H1 (cell line): Measurements from ENCODE around the gene FGR. TPM values are rescaled to one million over a fixed set of nuclear protein-coding genes. Genes with fewer than 3 reads are reported as not detected.

Experiments used
- CBX8 ChIP-seq: fragments of 300-800, 300-1000 bp; sonication (generic); IDR thresholded peaks from 2 replicates; pipeline ENCODE4 v1.7.1; 2016; ENCODE audit warnings: low read depth, low read length, borderline replicate concordance
- E2F6 ChIP-seq: IDR thresholded peaks from 2 replicates; pipeline ENCODE4 v1.6.1; 2012; ENCODE audit warnings: inconsistent platforms
- EP300 ChIP-seq, 2 experiments: IDR thresholded peaks; 1 replicate in 1 of 2; 2 replicates in 1 of 2; pipeline ENCODE4 v1.6.1; 2011 to 2012; ENCODE audit warnings: low read depth in 2 of 2, low read length in 2 of 2, mild to moderate bottlenecking in 2 of 2, borderline replicate concordance in 1 of 2, inconsistent platforms in 1 of 2, moderate library complexity in 1 of 2
- KDM4A ChIP-seq: IDR thresholded peaks from one replicate; pipeline ENCODE4 v1.7.1; 2012; ENCODE audit warnings: low read depth, mild to moderate bottlenecking, moderate library complexity, low read length, inconsistent platforms; ENCODE audit not compliant: severe bottlenecking
- MAX ChIP-seq: IDR thresholded peaks from 2 replicates; pipeline ENCODE4 v1.6.1; 2012; ENCODE audit warnings: inconsistent platforms
- NRF1 ChIP-seq: IDR thresholded peaks from 2 replicates; pipeline ENCODE4 v1.6.1; 2011; ENCODE audit warnings: mild to moderate bottlenecking, low read depth, low read length, improper control_type of control experiment
- PHF8 ChIP-seq: fragments of 200-600 bp; sonication (generic); conservative IDR thresholded peaks from 2 replicates; pipeline ENCODE4 v1.7.1; 2012; ENCODE audit warnings: low read depth, mild to moderate bottlenecking, inconsistent platforms, low read length, moderate library complexity
- RAD21 ChIP-seq, 2 experiments: IDR thresholded peaks in 1 of 2; conservative IDR thresholded peaks in 1 of 2; 2 replicates each; pipeline ENCODE4 v1.6.1; 2011; ENCODE audit warnings: low read depth in 2 of 2, low read length in 2 of 2, improper control_type of control experiment in 1 of 2, inconsistent platforms in 1 of 2, mild to moderate bottlenecking in 1 of 2, moderate library complexity in 1 of 2
- RXRA ChIP-seq: IDR thresholded peaks from 2 replicates; pipeline ENCODE4 v1.6.1; 2011; ENCODE audit warnings: low read depth, mild to moderate bottlenecking, low read length, moderate library complexity; ENCODE audit not compliant: insufficient read depth
- SIN3A ChIP-seq, 2 experiments: IDR thresholded peaks in 1 of 2; conservative IDR thresholded peaks in 1 of 2; 2 replicates each; pipeline ENCODE4 v1.6.1; 2011 to 2012; ENCODE audit warnings: low read length in 2 of 2, improper control_type of control experiment in 1 of 2, low read depth in 1 of 2, mild to moderate bottlenecking in 1 of 2
- SP2 ChIP-seq: IDR thresholded peaks from 2 replicates; pipeline ENCODE4 v1.6.1; 2012; ENCODE audit warnings: mild to moderate bottlenecking, low read length, inconsistent platforms
- SUZ12 ChIP-seq: fragments of 200-600 bp; sonication (generic); IDR thresholded peaks from 2 replicates; pipeline ENCODE4 v1.6.1; 2012; ENCODE audit warnings: mild to moderate bottlenecking, inconsistent platforms, low read length, moderate library complexity, mixed read lengths
- TBP ChIP-seq: IDR thresholded peaks from 2 replicates; pipeline ENCODE4 v1.6.1; 2011; ENCODE audit warnings: low read depth, low read length, improper control_type of control experiment
- polyA plus RNA-seq, 7 experiments: library from polyadenylated mRNA; depleted of rRNA in 3 of 7; stranded (reverse) in 5 of 7; unstranded in 2 of 7; fragments of >200 nt in 5 of 7; fragments of 200-250 nt in 2 of 7; gene quantifications; 1 replicate in 5 of 7; 2 replicates in 1 of 7; 4 replicates in 1 of 7; pipeline versions ENCODE4 v1.2.1 to v1.2.3, GENCODE V29; 2011 to 2013; ENCODE audit warnings: missing spikeins in 2 of 7, mixed read lengths in 2 of 7
- total RNA-seq: library from RNA; stranded (reverse); fragmentation: NEBNext Ultra II Directional; extraction: Animal tissue kit (Norgen Biotek cat#: 25700); gene quantifications from 2 replicates; pipeline ENCODE4 v1.2.1, GENCODE V29; 2021

The FGR gene
- total and polyA plus RNA-seq, 2 of the 8 experiments (the other 6 are each of a cell fraction or from before 2014, with no cell fraction given), result 0.22 to 0.95 TPM

GRCh38 chr1:27570784-27571183 lies 64.2 kb downstream of the FGR start (continued):
- no peak; a peak in 1 of 4 replicates for TF ChIP-seq RAD21 (IDR thresholded peaks at IDR 0.05 in 1 of 2, conservative IDR thresholded peaks at IDR 0.05 in 1 of 2; ENCODE audit: low read depth in 2 of 2, low read length in 2 of 2)
- TF ChIP-seq TBP, result peak; percentile 71
- TF ChIP-seq E2F6, result no peak
- TF ChIP-seq PHF8, result no peak
- TF ChIP-seq NRF1, result no peak
- TF ChIP-seq KDM4A, result no peak
- TF ChIP-seq EP300 (IDR thresholded peaks at IDR 0.05; ENCODE audit: borderline replicate concordance in 1 of 2, low read depth in 2 of 2, low read length in 2 of 2), result peak in 1 of 2 experiments; percentile 57; a peak in 1 of 3 replicates
- TF ChIP-seq SP2, result no peak
- peak; percentile 56 to 74; a peak in 1 of 4 replicates for TF ChIP-seq SIN3A (conservative IDR thresholded peaks at IDR 0.05 in 1 of 2, IDR thresholded peaks at IDR 0.05 in 1 of 2; ENCODE audit: low read depth in 1 of 2, low read length in 2 of 2)
- TF ChIP-seq CBX8, result no peak
- TF ChIP-seq MAX, result no peak
- no peak for TF ChIP-seq SUZ12
- no peak for TF ChIP-seq RXRA
